ENCODE measurements around the gene SRPK2.

Gene SRPK2

GRCh38 chr7:105164751-105165150 is 224.0 kb downstream of the SRPK2 start:
- no peak for DNase-seq (ENCODE audit: low read depth)
- TF ChIP-seq CTCF (IDR thresholded peaks at IDR 0.05; ENCODE audit: low read depth, low read length) (no peak), MAX (IDR thresholded peaks at IDR 0.05; ENCODE audit: low read depth, low read length) (no peak), MYC (IDR thresholded peaks at IDR 0.05; ENCODE audit: low read depth, low read length) (no peak), POLR2A (IDR thresholded peaks at IDR 0.05; ENCODE audit: extremely low read depth, insufficient read length) (no peak)
- no peak overlapping the region for H3K4me3 ChIP-seq (ENCODE audit: low read depth, low read length)

GRCh38 chr7:105163718-105164117 is 225.0 kb downstream of the SRPK2 start:
- TF ChIP-seq MAX (IDR thresholded peaks at IDR 0.05; ENCODE audit: low read depth, low read length) (no peak), POLR2A (IDR thresholded peaks at IDR 0.05; ENCODE audit: extremely low read depth, insufficient read length) (no peak), MYC (IDR thresholded peaks at IDR 0.05; ENCODE audit: low read depth, low read length) (no peak), CTCF (IDR thresholded peaks at IDR 0.05; ENCODE audit: low read depth, low read length) (no peak)
- no peak for DNase-seq (ENCODE audit: low read depth)
- no peak overlapping the region for H3K4me3 ChIP-seq (ENCODE audit: low read depth, low read length)

- TF ChIP-seq MAX (IDR thresholded peaks at IDR 0.05; ENCODE audit: low read depth, low read length), result no peak
- no peak for TF ChIP-seq POLR2A (IDR thresholded peaks at IDR 0.05; ENCODE audit: extremely low read depth, insufficient read length)
- TF ChIP-seq CTCF (IDR thresholded peaks at IDR 0.05; ENCODE audit: low read depth, low read length), result no peak
- no peak for TF ChIP-seq MYC (IDR thresholded peaks at IDR 0.05; ENCODE audit: low read depth, low read length)
- H3K4me3 ChIP-seq (ENCODE audit: low read depth, low read length), result no peak overlapping the region
- DNase-seq (ENCODE audit: low read depth), result no peak
Measured at GRCh38 chr7:105161366-105161765, 227.4 kb downstream of the SRPK2 start.

- no peak overlapping the region for H3K4me3 ChIP-seq (ENCODE audit: low read depth, low read length)
- no peak for DNase-seq (ENCODE audit: low read depth)
- TF ChIP-seq MYC (IDR thresholded peaks at IDR 0.05; ENCODE audit: low read depth, low read length), result no peak
- TF ChIP-seq POLR2A (IDR thresholded peaks at IDR 0.05; ENCODE audit: extremely low read depth, insufficient read length), result no peak
- TF ChIP-seq MAX (IDR thresholded peaks at IDR 0.05; ENCODE audit: low read depth, low read length), result no peak
- TF ChIP-seq CTCF (IDR thresholded peaks at IDR 0.05; ENCODE audit: low read depth, low read length), result no peak
Measured at GRCh38 chr7:105157278-105157677, 231.4 kb downstream of the SRPK2 start.

GRCh38 chr7:105156731-105157130 is 232.0 kb downstream of the SRPK2 start:
- no peak for DNase-seq (ENCODE audit: low read depth)
- TF ChIP-seq MAX (IDR thresholded peaks at IDR 0.05; ENCODE audit: low read depth, low read length), result no peak
- no peak for TF ChIP-seq POLR2A (IDR thresholded peaks at IDR 0.05; ENCODE audit: extremely low read depth, insufficient read length)
- TF ChIP-seq CTCF (IDR thresholded peaks at IDR 0.05; ENCODE audit: low read depth, low read length), result no peak
- TF ChIP-seq MYC (IDR thresholded peaks at IDR 0.05; ENCODE audit: low read depth, low read length), result no peak
- H3K4me3 ChIP-seq (ENCODE audit: low read depth, low read length), result no peak overlapping the region

- no peak for TF ChIP-seq MYC (IDR thresholded peaks at IDR 0.05; ENCODE audit: low read depth, low read length)
- TF ChIP-seq POLR2A (IDR thresholded peaks at IDR 0.05; ENCODE audit: extremely low read depth, insufficient read length), result no peak
- TF ChIP-seq CTCF (IDR thresholded peaks at IDR 0.05; ENCODE audit: low read depth, low read length), result no peak
- TF ChIP-seq MAX (IDR thresholded peaks at IDR 0.05; ENCODE audit: low read depth, low read length), result no peak
- DNase-seq (ENCODE audit: low read depth), result no peak
- H3K4me3 ChIP-seq (ENCODE audit: low read depth, low read length), result no peak overlapping the region
Measured at GRCh38 chr7:105154084-105154483, 234.6 kb downstream of the SRPK2 start.

Data from NB4 (cell line).